Measurements from ENCODE around the gene MINPP1.
"Not testable (repeated sequence)": the region's sequence is repeated elsewhere in the genome, so short reads cannot be mapped to it uniquely, and the experiment has no call there.

Gene MINPP1, protein sequence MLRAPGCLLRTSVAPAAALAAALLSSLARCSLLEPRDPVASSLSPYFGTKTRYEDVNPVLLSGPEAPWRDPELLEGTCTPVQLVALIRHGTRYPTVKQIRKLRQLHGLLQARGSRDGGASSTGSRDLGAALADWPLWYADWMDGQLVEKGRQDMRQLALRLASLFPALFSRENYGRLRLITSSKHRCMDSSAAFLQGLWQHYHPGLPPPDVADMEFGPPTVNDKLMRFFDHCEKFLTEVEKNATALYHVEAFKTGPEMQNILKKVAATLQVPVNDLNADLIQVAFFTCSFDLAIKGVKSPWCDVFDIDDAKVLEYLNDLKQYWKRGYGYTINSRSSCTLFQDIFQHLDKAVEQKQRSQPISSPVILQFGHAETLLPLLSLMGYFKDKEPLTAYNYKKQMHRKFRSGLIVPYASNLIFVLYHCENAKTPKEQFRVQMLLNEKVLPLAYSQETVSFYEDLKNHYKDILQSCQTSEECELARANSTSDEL

DNA sequence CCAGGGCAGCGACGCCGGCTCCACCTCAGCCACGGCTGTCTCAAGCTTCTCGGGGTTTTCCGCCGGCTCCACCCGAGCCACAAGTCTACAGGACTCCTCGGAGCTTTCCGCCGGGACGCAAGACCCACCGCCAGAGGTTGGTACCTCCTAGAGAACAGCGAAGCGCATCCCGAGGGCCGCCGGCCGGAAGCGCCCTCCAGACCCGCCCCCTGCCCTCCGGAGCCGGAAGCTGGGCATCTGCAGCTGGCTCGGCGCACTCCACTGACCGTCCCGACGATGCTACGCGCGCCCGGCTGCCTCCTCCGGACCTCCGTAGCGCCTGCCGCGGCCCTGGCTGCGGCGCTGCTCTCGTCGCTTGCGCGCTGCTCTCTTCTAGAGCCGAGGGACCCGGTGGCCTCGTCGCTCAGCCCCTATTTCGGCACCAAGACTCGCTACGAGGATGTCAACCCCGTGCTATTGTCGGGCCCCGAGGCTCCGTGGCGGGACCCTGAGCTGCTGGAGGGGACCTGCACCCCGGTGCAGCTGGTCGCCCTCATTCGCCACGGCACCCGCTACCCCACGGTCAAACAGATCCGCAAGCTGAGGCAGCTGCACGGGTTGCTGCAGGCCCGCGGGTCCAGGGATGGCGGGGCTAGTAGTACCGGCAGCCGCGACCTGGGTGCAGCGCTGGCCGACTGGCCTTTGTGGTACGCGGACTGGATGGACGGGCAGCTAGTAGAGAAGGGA is at the start of gene MINPP1:
MINPP1 (plus strand) TSS at position 254 of the 726 bp plus-strand sequence; CDS start at position 277, 23 bp downstream.
- DNase-seq, result peak; percentile 53

DNA sequence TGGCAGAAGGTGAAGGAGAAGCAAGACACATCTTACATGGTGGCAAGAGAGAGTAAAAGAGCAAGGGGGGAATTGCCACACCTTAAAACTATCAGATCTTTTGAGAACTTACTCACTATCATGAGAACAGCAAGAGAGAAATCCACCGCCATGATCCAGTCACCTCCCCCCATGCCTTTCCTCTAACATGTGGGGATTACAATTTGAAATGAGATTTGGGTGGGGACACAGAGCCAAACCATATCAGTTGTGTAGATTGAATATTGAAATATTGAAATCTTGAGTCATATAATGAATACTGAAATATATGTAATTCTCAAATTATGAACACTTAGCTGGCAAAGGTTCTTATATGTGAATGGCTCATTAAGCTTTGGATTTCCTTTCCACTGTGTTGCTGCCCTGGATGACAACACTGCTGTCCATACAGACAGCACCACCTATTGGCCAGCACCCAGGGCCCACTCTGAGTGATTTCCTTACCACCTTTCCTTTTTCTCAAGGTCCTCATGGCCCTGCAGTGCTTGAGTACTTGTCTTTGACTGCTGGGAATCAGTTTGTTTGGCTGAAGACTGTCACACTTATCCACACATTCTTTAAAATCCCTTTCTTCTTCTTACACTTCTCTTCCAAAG is 48.0 kb upstream of the MINPP1 start:
- DNase-seq, result not testable (repeated sequence)

DNA sequence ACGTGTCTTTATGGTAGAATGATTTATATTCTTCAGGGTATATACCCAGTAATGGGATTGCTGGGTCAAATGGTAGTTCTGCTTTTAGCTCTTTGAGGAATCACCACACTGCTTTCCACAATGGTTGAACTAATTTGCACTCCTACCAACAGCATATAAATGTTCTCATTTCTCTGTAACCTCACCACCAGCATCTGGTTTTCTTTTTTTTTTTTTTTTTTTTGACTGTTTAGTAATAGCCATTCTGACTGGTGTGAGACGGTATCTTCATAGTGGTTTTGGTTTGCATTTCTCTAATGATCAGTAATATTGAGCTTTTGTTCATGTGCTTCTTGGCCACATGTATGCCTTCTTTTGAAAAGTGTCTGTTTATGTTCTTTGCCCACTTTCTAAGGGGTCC is 42.9 kb upstream of the MINPP1 start:
- DNase-seq, result not testable (repeated sequence)

DNA sequence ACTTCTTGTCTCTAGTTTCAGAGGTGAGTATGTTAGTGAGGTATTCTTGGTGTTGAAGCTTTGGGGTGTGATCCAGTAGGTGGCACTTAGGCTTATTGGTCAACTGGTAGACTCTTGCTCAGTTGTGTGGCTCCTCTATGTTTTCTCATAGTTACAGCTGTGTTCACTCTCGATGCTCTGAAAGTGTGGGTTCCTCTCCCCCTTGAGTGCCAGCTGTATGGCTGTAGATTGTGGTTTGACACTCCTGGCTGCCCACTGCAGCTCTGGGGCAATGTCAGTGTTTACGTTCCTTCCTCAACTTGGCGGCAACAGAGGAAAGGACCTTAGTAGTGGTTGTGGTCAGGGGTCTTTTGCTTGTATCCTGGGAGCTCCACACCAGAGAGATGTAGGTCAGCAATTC is 37.8 kb upstream of the MINPP1 start:
- not testable (repeated sequence) for DNase-seq

DNA sequence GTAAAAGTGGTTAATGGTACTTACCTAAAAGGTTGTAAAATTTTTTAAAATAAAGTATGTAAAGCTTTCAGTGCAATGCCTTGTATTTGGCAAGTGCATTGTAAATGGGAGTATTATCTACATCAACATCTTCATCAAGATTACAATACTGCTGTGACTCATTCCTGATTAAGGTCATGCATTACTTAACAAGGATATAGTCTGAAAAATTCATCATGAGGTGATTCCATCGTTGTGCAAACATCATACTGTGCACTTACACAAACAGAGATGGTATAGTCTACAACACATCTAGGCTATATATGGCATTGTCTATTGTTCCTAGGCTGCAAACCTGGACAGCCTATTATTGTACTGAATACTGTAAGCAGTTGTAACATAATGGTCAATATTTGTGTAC is 16.0 kb upstream of the MINPP1 start:
- not testable (repeated sequence) for DNase-seq

DNA sequence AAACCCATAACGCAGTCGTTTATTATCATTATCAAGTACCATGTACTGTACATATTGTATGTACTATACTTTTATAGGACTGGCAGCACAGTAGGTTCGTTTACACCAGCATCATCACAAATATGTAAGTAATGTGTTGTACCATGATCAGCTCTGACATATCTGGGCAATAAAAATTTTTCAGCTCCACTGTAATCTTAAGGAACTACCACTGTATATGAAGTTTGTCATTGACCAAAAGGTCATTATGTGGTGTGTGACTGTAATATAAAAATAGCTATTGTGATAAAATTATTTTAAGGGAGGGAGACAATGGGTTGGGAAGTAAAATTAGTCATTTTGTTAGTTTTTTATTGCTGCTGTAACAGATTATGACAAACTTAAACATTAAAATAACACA is 14.4 kb upstream of the MINPP1 start:
- not testable (repeated sequence) for DNase-seq

DNA sequence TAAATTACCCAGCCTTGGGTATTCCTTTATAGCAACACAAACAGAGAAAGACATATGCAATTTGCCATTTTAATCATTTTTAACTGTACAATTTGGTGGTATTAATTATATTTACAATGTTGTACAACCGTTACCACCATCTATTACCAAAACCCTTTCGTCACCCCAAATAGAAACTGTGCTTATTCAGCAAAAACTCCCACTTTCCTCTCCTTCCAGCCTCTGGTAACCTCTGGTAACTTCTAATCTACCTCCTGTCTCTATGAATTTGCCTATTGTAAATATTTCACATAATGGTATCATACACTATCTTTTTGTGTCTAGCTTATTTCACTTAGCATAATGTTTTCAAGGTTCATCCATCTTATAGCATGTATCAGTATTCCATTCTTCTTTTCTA is 12.2 kb upstream of the MINPP1 start:
- not testable (repeated sequence) for DNase-seq

DNA sequence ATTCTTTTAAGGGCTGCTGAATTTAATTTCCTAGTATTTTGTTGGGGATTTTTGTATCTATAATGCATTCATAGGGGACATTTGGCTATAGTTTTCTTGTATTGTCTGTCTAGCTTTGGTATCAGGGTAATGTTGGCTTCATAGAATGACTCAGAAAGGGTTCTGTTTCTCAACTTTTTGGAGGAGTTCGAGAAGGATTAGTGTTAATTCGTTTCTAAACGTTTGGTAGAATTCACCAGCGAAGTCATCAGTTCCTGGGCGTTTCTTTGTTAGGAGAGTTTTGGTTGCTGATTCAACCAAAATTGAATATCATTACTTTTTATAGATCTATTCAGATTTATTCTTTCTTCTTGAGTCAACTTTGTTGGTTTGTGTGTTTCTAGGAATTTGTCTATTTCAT is 9.2 kb upstream of the MINPP1 start:
- not testable (repeated sequence) for DNase-seq

DNA sequence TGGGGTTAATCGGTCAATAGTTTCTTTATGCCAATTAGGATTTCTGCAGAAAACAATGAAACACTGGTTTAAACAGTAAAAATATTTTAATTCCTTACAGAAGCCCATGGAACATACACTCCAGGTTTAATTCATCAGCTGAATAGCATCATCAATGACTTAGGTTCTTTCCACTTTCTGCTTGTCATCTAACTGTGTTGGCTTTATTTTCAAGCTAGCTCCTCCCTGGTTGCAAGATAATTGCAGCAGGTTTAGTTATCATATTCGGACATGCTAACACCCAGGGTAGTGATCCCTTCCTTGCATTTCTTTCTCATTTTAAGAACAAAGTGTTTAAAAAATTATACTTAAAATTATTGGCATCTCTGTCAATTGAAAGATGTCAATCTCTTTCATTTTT is 7.3 kb upstream of the MINPP1 start:
- not testable (repeated sequence) for DNase-seq

DNA sequence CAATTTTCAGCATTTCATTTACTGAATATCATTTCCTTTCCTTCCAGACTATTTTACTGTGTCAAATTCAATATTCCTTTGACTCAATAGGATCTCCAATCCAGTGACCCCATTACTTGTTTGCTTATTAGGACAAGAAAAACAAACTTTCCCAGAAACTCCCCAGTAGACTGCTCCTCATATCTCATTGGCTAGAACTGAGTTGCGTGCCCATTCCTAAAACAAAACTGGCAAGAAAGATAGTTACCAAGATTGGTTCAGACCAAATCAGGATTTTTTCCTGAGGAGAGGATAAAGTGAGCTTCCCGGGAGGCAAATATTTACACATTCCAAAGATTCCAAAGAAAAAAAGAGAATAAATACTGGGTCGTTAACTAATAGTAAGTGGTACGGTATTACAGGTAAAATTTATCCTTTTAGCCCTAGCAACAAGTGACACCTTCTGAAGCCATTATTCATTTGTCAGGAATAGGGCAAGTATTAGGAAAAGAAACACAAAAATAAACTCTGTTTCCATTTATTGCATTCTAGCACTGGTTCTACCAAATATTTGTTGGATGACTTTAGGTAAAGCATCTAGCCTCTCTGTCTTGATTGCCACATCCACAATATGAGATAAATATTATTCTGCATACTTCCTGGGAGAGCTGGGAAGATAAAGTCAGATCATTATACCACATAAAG is 6.4 kb upstream of the MINPP1 start:
- not testable (repeated sequence) for DNase-seq

DNA sequence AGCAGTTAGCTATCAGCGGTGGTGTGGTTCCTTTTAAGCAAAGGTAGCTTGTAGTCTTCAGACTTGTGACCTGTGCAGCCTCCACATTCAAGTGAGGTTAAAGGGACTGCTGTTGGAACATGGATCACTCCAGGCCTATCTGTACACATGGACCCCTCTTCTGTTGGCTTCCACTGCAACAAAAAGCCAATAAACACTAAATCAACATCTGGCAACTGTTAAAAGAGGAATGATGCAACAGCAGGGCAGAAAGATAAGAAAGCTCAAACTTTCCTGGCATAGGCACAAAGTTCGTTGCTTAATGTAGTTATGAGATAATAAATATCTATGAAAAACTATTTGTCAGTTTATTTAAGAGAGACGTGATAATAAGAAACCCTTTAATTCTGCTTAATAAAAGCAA is 4.0 kb upstream of the MINPP1 start:
- no peak for DNase-seq

DNA sequence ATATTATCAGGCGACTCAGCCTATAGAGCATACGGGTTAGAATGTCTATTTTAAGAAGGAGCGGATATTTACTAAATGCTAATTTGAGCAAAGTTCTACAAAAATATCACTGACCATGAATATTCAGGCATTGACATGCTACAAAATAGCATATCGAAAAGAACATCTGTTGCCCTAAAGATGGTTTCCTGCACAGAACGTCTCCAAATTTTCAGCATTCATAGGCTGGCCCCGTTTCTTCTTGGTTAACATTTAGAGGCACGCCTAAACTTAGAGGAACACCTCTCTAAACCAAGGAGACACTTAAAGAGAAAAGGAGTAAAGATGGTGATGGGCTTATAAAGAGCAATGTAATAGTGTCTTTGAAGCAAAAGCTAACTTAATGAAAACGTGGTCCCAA is 1.3 kb upstream of the MINPP1 start:
- no peak for DNase-seq

DNA sequence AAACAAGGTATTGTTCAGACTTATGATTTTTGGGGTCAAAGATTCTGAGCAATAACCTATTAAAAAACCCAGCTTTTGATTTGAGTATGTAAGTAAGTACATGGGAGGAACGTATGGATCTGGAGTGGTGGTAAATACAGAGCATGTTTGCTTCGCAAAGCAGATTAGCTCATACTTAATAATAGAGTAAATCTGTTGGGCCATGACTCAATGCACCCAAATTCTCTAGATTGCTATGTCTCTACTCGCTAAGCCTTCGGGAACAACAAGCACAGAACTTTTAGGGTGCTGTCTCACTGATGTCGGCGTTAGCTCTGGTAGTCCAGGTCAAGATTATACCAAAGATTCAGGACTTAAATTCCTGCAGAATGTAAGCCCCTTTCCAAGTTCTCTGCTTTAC is 807 bp upstream of the MINPP1 start:
- no peak for DNase-seq

DNA sequence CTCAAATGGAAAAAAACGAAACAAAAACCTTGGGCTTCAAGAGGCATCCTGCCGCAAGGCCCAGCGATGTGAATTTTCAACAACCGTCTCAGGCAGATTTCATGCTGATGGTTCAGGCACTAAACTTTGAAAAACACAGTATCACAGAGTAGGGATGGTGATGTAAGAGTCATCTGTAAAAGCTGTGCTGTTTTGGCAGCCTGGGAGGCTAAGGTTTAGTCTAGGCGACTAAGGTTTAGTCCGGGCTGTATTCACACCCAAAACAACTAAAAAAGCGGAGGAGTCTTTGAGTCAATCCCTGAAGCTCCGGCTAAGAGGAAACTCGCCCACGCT is 420 bp upstream of the MINPP1 start:
- DNase-seq, result no peak

DNA sequence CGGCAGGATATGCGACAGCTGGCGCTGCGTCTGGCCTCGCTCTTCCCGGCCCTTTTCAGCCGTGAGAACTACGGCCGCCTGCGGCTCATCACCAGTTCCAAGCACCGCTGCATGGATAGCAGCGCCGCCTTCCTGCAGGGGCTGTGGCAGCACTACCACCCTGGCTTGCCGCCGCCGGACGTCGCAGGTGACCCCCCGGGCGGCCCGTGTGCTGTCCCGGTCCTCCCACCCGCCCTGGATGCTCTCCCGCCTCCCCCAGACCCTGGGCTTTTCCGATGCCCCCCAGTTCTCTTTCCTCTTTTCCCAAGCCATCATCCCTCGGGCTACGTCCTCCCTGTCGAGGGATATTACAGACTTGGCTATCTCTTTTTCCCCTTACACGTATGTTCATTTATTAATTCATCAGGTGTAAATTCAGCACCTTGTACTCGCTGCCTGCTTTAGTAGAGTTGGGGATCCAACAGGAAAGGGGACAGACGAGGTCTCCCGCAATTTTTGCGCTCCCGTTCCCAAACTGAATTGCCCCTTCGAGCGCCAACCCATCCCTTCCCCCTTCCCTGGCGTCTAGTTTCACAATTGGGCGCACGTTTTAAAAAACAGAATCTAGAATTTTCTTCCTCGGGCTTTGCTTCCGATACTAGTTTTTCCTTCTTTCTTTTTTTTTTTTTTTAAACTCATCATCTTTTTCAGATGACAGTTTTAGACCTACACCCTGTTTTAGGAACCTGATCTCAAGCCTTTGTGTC is 846 bp downstream of the MINPP1 start:
- peak; percentile 5 for DNase-seq

DNA sequence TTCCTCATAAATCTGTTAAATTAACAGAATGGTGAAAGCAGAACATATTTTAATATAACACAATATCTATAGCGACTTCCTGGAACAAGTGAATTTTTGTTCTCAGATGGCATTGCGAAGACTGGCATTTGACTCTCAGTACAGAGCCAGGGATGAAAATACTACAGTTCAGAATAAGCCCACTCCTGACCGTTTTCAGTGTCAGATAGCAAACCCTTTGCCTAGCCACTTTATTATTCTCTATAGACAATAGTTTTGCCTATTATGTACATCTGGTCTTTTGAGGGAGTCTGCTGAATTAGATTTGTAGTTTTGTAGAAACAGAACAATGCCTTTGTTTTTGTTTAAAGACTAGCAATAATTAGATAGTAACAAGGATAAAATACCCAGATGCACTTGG is 2.3 kb downstream of the MINPP1 start:
- no peak for DNase-seq

DNA sequence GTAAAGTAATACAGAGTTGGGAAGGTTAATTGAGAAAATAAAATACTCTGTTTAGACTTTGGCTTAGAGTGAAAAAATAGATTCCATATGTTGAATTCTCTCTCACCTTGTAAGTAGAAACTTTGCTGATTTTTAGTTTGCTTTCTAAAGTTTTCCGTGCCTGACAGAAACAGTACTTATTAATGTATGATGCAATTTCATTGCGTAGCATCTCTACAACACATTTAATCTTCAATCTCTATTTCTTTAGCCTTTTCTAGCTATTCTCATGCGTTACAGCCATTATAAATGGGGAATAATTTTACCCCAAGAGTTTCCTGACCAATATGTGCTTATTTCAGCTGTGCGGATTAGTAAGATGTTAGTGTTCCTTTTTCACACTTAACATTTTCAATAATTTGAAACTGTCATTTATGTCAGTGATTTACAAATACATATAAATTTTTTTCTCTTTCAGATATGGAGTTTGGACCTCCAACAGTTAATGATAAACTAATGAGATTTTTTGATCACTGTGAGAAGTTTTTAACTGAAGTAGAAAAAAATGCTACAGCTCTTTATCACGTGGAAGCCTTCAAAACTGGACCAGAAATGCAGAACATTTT is 3.3 kb downstream of the MINPP1 start:
- no peak for DNase-seq

DNA sequence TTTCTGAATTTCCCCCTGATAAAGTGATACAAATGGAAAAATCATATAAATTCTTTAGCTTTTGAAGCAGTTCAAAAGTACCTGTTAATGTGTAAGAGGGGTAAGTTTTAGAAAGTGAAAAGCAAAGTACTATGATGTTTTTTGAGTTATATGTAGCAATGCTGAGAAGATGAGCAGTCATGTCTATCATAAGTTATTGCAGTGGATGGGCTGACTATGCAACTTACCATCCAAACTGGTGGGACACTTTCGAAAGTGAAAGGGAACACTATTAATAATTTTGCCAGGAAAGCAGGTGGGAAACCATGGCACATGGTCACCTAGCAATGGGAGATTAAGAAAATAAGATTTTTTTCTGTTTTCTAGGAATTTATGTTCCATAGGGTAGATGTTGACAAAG is 4.1 kb downstream of the MINPP1 start:
- DNase-seq, result no peak

DNA sequence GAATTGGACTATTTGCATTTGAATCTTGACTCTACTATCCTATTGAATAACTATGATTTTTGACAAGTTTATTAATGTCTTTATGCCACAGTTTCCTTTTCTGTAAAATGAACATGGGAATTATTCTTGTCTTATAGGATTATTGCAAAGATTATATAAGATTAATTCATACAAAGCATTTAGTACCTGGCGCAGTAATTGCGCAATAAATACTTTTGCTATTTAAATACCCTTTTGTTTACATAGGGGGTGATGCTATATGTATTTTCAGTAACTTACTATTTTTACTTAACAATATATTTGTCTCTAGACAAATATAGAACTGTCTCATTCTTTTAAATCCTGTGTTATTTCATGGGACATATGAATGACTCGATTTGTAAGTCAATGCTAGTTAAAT is 5.3 kb downstream of the MINPP1 start:
- DNase-seq, result no peak

DNA sequence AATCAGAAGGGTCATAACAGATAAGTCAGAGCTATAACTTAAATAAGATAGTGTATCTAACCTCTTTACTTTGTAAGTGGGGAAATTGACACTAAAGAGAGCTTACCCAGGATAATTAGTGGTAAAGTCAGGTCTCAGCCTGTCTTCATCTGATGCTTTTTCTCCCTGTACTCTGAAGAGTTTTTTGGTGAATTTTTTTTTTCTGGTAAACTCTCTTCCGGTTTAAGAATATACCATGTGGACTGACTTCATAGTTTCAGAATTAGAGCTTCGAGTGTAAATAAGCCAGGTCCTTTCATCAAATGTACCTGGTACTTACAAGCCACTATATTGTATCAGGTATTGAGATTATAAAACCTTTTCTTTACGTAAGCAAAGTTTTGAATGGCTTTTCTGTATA is 6.8 kb downstream of the MINPP1 start:
- DNase-seq, result no peak

DNA sequence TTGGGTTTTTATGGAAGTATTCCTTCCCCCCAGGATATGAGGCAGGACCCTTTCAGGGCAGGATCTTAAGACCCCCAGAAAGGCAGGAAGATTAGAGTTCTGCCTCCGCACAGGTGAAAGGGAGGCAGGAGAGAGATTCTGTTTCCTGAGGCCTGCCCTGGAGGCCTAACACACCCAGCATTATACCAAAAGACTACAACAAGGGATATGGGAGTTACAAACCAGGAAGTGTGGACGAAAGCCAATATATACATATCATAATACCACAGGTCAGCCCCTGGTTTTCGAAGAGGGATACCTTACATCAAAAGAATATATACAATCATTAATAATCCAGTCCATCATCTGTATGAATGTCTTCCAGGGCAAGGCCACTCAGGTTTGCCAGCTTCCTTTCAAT is 14.2 kb downstream of the MINPP1 start:
- DNase-seq, result no peak

DNA sequence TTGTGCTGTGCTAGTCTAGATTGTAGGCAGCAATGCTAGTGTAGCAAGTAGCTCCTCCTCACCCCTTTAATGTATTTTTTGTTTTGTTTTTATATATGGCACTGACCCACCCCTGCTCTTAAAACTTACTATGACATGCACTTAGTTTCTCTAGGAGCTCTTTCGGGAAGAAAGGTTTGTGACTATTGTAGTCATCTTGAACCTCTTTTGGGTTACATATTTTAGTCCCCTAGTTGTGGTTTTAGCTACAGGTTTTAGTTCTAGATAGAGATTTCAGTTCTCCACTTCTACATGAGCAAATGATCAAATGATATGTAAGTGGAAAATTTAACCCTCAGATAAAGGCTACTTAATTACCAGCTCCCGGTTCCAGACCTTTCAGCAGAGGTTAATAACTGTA is 14.9 kb downstream of the MINPP1 start:
- no peak for DNase-seq
